ENCODE measurements around the gene WIPI1. TPM values are rescaled to one million over a fixed set of nuclear protein-coding genes. Genes with fewer than 3 reads are reported as not detected.

The WIPI1 gene
- total and polyA plus RNA-seq, 2 of the 13 experiments (the other 11 are each of a cell fraction or from before 2014, with no cell fraction given) = 29.4 to 141 TPM

DNA sequence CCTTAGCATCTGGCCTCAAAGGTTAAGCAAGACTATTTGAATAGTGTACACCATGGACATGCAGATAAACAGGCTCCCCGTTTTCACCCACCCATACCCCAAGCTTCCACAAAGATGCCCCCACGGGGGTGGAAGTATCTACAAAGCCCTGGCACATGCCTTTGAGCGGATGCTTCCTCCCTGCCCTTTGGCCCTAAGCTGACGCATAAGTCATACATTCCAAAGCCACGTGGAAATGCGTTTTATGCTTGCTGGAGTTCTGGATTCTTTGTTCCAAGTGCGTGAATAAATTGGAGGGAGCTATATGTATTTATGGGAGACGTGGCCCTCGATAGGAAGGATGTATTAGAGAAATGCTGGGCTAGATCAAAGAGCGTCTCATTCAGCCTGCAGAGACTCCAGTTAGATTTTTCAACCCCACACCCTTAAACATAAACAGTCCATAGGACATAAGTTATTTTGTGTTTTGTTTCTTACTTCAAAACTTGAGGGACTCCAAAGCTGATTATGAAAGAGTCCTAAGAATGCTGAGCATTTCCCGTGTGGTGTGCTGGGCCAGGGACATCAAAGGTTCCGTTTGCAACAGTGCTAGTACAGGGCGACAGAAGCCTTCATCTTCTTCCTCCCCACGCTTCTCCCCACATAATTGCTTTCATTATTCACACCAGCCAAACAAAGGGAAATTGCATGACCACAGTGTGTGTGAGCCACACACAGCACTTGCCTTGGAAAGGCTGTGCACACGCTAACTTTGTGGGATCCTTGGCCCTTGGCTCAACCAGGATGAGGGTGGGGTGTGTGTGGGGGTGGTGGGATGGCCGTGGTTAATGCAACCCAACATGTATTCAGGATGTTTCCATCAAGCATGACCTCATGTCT lies 73.6 kb downstream of the WIPI1 start (continued):
- TF ChIP-seq HMGXB3 (CRISPR knock-in tag; IDR thresholded peaks at IDR 0.05; ENCODE audit: borderline replicate concordance) (peak; percentile 85), PCBP2 (optimal IDR thresholded peaks at IDR 0.05; ENCODE audit: low read depth, low read length, poor library complexity, severe bottlenecking) (no peak), MED8 (CRISPR knock-in tag; IDR thresholded peaks at IDR 0.05; ENCODE audit: insufficient replicate concordance) (peak; percentile 93), KAT8 (CRISPR knock-in tag; IDR thresholded peaks at IDR 0.05) (peak; percentile 87), TSC22D2 (CRISPR knock-in tag; IDR thresholded peaks at IDR 0.05; ENCODE audit: borderline replicate concordance) (peak; percentile 95), ZNF225 (CRISPR knock-in tag; IDR thresholded peaks at IDR 0.05) (no peak), ZNF558 (CRISPR knock-in tag; IDR thresholded peaks at IDR 0.05; ENCODE audit: borderline replicate concordance) (0 out of 2 replicates have a peak, but pooled peaks have one; percentile 41), ZNF746 (CRISPR knock-in tag; IDR thresholded peaks at IDR 0.05) (peak; percentile 90), AHDC1 (CRISPR knock-in tag; IDR thresholded peaks at IDR 0.05; ENCODE audit: borderline replicate concordance) (peak; percentile 93), THAP8 (CRISPR knock-in tag; IDR thresholded peaks at IDR 0.05; ENCODE audit: borderline replicate concordance) (no peak)
- TF ChIP-seq, protein P1, sequence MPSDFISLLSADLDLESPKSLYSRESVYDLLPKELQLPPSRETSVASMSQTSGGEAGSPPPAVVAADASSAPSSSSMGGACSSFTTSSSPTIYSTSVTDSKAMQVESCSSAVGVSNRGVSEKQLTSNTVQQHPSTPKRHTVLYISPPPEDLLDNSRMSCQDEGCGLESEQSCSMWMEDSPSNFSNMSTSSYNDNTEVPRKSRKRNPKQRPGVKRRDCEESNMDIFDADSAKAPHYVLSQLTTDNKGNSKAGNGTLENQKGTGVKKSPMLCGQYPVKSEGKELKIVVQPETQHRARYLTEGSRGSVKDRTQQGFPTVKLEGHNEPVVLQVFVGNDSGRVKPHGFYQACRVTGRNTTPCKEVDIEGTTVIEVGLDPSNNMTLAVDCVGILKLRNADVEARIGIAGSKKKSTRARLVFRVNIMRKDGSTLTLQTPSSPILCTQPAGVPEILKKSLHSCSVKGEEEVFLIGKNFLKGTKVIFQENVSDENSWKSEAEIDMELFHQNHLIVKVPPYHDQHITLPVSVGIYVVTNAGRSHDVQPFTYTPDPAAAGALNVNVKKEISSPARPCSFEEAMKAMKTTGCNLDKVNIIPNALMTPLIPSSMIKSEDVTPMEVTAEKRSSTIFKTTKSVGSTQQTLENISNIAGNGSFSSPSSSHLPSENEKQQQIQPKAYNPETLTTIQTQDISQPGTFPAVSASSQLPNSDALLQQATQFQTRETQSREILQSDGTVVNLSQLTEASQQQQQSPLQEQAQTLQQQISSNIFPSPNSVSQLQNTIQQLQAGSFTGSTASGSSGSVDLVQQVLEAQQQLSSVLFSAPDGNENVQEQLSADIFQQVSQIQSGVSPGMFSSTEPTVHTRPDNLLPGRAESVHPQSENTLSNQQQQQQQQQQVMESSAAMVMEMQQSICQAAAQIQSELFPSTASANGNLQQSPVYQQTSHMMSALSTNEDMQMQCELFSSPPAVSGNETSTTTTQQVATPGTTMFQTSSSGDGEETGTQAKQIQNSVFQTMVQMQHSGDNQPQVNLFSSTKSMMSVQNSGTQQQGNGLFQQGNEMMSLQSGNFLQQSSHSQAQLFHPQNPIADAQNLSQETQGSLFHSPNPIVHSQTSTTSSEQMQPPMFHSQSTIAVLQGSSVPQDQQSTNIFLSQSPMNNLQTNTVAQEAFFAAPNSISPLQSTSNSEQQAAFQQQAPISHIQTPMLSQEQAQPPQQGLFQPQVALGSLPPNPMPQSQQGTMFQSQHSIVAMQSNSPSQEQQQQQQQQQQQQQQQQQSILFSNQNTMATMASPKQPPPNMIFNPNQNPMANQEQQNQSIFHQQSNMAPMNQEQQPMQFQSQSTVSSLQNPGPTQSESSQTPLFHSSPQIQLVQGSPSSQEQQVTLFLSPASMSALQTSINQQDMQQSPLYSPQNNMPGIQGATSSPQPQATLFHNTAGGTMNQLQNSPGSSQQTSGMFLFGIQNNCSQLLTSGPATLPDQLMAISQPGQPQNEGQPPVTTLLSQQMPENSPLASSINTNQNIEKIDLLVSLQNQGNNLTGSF (CRISPR knock-in tag; IDR thresholded peaks at IDR 0.05) = no peak

All from HepG2 (cell line).